Measurements from ENCODE around the gene AFF3. TPM values are rescaled to one million over a fixed set of nuclear protein-coding genes. Genes with fewer than 3 reads are reported as not detected.

AFF3 gene
- polyA plus RNA-seq, 1 donor (not counting 4 experiments of a cell fraction or from before 2014, with no cell fraction given), result not detected

GRCh38 chr2:99607454-99607853 is 534.9 kb downstream of the AFF3 start:
- H3K27ac ChIP-seq (ENCODE audit: control insufficient read depth, insufficient read depth, low read length), result no peak overlapping the region

GRCh38 chr2:99605036-99605435 is 537.4 kb downstream of the AFF3 start:
- Histone ChIP-seq H4K20me1 (ENCODE audit: control insufficient read depth, extremely low read depth, insufficient read depth, low read length) (no peaks in the 10 kb centered on the region), H2AFZ (ENCODE audit: control insufficient read depth, low read length) (no peak overlapping the region)
- FAIRE-seq, result no peak

More at GRCh38 chr2:99607454-99607853, 534.9 kb downstream of the AFF3 start:
- H3K4me2 ChIP-seq (ENCODE audit: control insufficient read depth, extremely low read depth, insufficient read depth, low read depth, low read length), result no peak overlapping the region
- H3K9me3 ChIP-seq (ENCODE audit: control insufficient read depth, low read depth, low read length), result no peaks in the 10 kb centered on the region
- H3K27me3 ChIP-seq (ENCODE audit: control insufficient read depth, extremely low read depth, insufficient read depth, low read length), result peaks cover 4% of the 10 kb centered on the region
- no peaks in the 10 kb centered on the region for H4K20me1 ChIP-seq (ENCODE audit: control insufficient read depth, extremely low read depth, insufficient read depth, low read length)
- no peaks in the 10 kb centered on the region for H3K36me3 ChIP-seq (ENCODE audit: control insufficient read depth in 2 of 2, extremely low read depth in 1 of 2, insufficient read depth in 2 of 2, low read length in 2 of 2)
- dilution Hi-C loops (cut with MboI; ENCODE audit: extremely low pct_ligation_motif_present, low sequenced_read_pairs), result no loop called here
- TF ChIP-seq EZH2 (IDR thresholded peaks at IDR 0.05; ENCODE audit: low read length), result no peak
- no peak for TF ChIP-seq CTCF (optimal IDR thresholded peaks at IDR 0.05 in 1 of 3, IDR thresholded peaks at IDR 0.05 in 1 of 3, conservative IDR thresholded peaks at IDR 0.05 in 1 of 3; ENCODE audit: extremely low read depth in 1 of 3, insufficient read depth in 2 of 3, low read length in 3 of 3)
- FAIRE-seq, result no peak
- no peak overlapping the region for H3K4me3 ChIP-seq (ENCODE audit: control insufficient read depth in 2 of 3, extremely low read depth in 1 of 3, insufficient read depth in 2 of 3, low read depth in 1 of 3, low read length in 3 of 3)
- DNase-seq (ENCODE audit: low read depth, low spot score), result no peak
- H3K9me1 ChIP-seq (ENCODE audit: control insufficient read depth, extremely low read depth, insufficient read depth, low read length), result no peaks in the 10 kb centered on the region
- no peak overlapping the region for H3K9ac ChIP-seq (ENCODE audit: control insufficient read depth, extremely low read depth, insufficient read depth, low read length)
- H3K4me1 ChIP-seq (ENCODE audit: control insufficient read depth, extremely low read depth, insufficient read depth, low read length), result no peaks in the 10 kb centered on the region
- H2AFZ ChIP-seq (ENCODE audit: control insufficient read depth, low read length), result no peak overlapping the region
- no peaks in the 10 kb centered on the region for H3K79me2 ChIP-seq (ENCODE audit: control insufficient read depth, insufficient read depth, low read length)

More at GRCh38 chr2:99605036-99605435, 537.4 kb downstream of the AFF3 start:
- Histone ChIP-seq H3K4me2 (ENCODE audit: control insufficient read depth, extremely low read depth, insufficient read depth, low read depth, low read length) (no peak overlapping the region), H3K27ac (ENCODE audit: control insufficient read depth, insufficient read depth, low read length) (no peak overlapping the region), H3K4me1 (ENCODE audit: control insufficient read depth, extremely low read depth, insufficient read depth, low read length) (no peaks in the 10 kb centered on the region), H3K79me2 (ENCODE audit: control insufficient read depth, insufficient read depth, low read length) (no peaks in the 10 kb centered on the region), H3K36me3 (ENCODE audit: control insufficient read depth in 2 of 2, extremely low read depth in 1 of 2, insufficient read depth in 2 of 2, low read length in 2 of 2) (no peaks in the 10 kb centered on the region), H3K9me3 (ENCODE audit: control insufficient read depth, low read depth, low read length) (no peaks in the 10 kb centered on the region), H3K9ac (ENCODE audit: control insufficient read depth, extremely low read depth, insufficient read depth, low read length) (no peak overlapping the region), H3K9me1 (ENCODE audit: control insufficient read depth, extremely low read depth, insufficient read depth, low read length) (no peaks in the 10 kb centered on the region), H3K4me3 (ENCODE audit: control insufficient read depth in 2 of 3, extremely low read depth in 1 of 3, insufficient read depth in 2 of 3, low read depth in 1 of 3, low read length in 3 of 3) (no peak overlapping the region), H3K27me3 (ENCODE audit: control insufficient read depth, extremely low read depth, insufficient read depth, low read length) (peaks cover 23% of the 10 kb centered on the region)
- dilution Hi-C loops (cut with MboI; ENCODE audit: extremely low pct_ligation_motif_present, low sequenced_read_pairs), result no loop called here
- DNase-seq (ENCODE audit: low read depth, low spot score), result no peak
- TF ChIP-seq CTCF (optimal IDR thresholded peaks at IDR 0.05 in 1 of 3, IDR thresholded peaks at IDR 0.05 in 1 of 3, conservative IDR thresholded peaks at IDR 0.05 in 1 of 3; ENCODE audit: extremely low read depth in 1 of 3, insufficient read depth in 2 of 3, low read length in 3 of 3) (no peak), EZH2 (IDR thresholded peaks at IDR 0.05; ENCODE audit: low read length) (no peak)

Measured in keratinocyte (primary cell).